ENCODE results near the gene LRRC2.

DNA sequence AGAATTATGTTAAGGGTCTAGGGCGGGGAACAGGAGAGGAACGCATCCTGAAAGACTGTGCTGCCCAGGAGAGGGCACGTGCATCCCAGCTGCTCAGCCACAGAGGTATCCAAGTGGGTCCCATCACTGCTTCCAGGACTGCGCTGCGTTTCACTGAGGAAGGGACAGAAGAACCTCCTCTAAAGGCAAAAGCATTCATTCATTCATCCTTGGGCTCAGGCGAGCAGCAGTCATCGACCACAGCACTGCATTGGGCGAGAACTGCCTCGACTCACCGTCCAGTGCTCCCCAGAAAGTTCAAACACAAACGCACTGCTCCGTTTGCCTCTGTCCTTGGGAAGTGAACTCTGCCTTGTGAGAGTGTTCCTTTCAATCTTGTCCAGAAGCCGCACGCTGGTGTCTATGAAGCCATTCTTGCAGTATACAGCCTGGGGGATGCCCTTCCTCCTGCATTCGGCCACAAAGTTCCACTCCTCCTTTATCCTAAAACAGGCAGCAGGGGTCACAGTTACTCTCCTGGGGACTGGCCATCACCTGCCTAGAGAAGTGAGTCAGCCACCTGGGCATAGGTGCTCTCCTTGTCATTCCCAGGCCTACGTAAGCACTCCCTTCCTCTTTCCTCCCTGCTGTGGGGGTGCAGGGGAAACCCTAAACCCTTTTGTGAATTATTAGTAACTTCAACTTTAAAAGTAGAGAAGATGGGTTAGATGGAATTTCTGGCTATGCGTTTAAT, 21.2 kb downstream of the LRRC2 start:
- TF ChIP-seq, protein P1, sequence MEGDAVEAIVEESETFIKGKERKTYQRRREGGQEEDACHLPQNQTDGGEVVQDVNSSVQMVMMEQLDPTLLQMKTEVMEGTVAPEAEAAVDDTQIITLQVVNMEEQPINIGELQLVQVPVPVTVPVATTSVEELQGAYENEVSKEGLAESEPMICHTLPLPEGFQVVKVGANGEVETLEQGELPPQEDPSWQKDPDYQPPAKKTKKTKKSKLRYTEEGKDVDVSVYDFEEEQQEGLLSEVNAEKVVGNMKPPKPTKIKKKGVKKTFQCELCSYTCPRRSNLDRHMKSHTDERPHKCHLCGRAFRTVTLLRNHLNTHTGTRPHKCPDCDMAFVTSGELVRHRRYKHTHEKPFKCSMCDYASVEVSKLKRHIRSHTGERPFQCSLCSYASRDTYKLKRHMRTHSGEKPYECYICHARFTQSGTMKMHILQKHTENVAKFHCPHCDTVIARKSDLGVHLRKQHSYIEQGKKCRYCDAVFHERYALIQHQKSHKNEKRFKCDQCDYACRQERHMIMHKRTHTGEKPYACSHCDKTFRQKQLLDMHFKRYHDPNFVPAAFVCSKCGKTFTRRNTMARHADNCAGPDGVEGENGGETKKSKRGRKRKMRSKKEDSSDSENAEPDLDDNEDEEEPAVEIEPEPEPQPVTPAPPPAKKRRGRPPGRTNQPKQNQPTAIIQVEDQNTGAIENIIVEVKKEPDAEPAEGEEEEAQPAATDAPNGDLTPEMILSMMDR (IDR thresholded peaks at IDR 0.05), result no peak
- TF ChIP-seq EP300 (IDR thresholded peaks at IDR 0.05) (no peak), POLR2A (IDR thresholded peaks at IDR 0.05) (no peak), POLR2AphosphoS5 (IDR thresholded peaks at IDR 0.05) (no peak)
